Upper lobe of right lung (tissue), 1 donor: ENCODE data around the gene CHAF1A. TPM values are rescaled to one million over a fixed set of nuclear protein-coding genes. Genes with fewer than 3 reads are reported as not detected.

Source experiments
- ATAC-seq: fragments of 200-7000 bp; cut with Tn5 transposase; one replicate; pipeline ENCODE4 v1.9.1; 2020; ENCODE audit warnings: mild to moderate bottlenecking, moderate library complexity
- DNase-seq: peaks from one replicate; pipeline ENCODE4 v3.0.0-alpha.2; 2020
- H3K27ac ChIP-seq: fragments of 200-600 bp; one replicate; pipeline ENCODE4 v1.8.0; 2022
- H3K27me3 ChIP-seq: fragments of 200-600 bp; one replicate; pipeline ENCODE4 v1.8.0; 2022; ENCODE audit warnings: mild to moderate bottlenecking
- H3K36me3 ChIP-seq: fragments of 200-600 bp; one replicate; pipeline ENCODE4 v1.8.0; 2022
- H3K4me1 ChIP-seq: fragments of 200-600 bp; one replicate; pipeline ENCODE4 v1.8.0; 2022
- H3K4me3 ChIP-seq: fragments of 200-600 bp; one replicate; pipeline ENCODE4 v1.8.0; 2022; ENCODE audit warnings: mild to moderate bottlenecking
- H3K9me3 ChIP-seq: fragments of 200-600 bp; one replicate; pipeline ENCODE4 v1.8.0; 2022
- intact Hi-C: fragments of 100-400 bp; cut with DNase I; formaldehyde crosslinking; loops from one replicate; pipeline ENCODE4 v1.11.0; 2022
- total RNA-seq: library from RNA; stranded (reverse); fragmentation: NEBNext Ultra II Directional; extraction: Animal tissue kit (Norgen Biotek cat#: 25700); gene quantifications from one replicate; pipeline ENCODE4 v1.2.1, GENCODE V29; 2021
- TF ChIP-seq, protein P1 (sequence below): fragments of 200-600 bp; IDR thresholded peaks from one replicate; pipeline ENCODE4 v1.8.0; 2022; ENCODE audit warnings: antibody characterized with exemption
- donor health status: DM: no; HTN: yes; CAD: no; lungs with severe emphysema.

The CHAF1A gene
- total RNA-seq, 1 donor from 2014 or later, result 10.8 TPM

GRCh38 chr19:4385291-4386040 is 17.0 kb upstream of the CHAF1A start:
- intact Hi-C loops, result no loop called here
- H3K4me3 ChIP-seq, result no peak overlapping the region
- no peak overlapping the region for H3K27ac ChIP-seq
- TF ChIP-seq, protein P1, sequence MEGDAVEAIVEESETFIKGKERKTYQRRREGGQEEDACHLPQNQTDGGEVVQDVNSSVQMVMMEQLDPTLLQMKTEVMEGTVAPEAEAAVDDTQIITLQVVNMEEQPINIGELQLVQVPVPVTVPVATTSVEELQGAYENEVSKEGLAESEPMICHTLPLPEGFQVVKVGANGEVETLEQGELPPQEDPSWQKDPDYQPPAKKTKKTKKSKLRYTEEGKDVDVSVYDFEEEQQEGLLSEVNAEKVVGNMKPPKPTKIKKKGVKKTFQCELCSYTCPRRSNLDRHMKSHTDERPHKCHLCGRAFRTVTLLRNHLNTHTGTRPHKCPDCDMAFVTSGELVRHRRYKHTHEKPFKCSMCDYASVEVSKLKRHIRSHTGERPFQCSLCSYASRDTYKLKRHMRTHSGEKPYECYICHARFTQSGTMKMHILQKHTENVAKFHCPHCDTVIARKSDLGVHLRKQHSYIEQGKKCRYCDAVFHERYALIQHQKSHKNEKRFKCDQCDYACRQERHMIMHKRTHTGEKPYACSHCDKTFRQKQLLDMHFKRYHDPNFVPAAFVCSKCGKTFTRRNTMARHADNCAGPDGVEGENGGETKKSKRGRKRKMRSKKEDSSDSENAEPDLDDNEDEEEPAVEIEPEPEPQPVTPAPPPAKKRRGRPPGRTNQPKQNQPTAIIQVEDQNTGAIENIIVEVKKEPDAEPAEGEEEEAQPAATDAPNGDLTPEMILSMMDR, result no peak
- ATAC-seq (no peak), DNase-seq (no peak)
- H3K4me1 ChIP-seq, result peaks cover 31% of the 10 kb centered on the region
- peaks cover 20% of the 10 kb centered on the region for H3K36me3 ChIP-seq
- H3K9me3 ChIP-seq, result no peaks in the 10 kb centered on the region
- H3K27me3 ChIP-seq, result no peaks in the 10 kb centered on the region

GRCh38 chr19:4386041-4386782 is 16.2 kb upstream of the CHAF1A start:
- DNase-seq (no peak), ATAC-seq (no peak)
- no peak overlapping the region for H3K4me3 ChIP-seq
- no peaks in the 10 kb centered on the region for H3K9me3 ChIP-seq
- H3K36me3 ChIP-seq, result peaks cover 20% of the 10 kb centered on the region
- intact Hi-C loops, result no loop called here
- H3K4me1 ChIP-seq, result peaks cover 35% of the 10 kb centered on the region
- no peaks in the 10 kb centered on the region for H3K27me3 ChIP-seq
- TF ChIP-seq, protein P1, result no peak
- no peak overlapping the region for H3K27ac ChIP-seq

DNA sequence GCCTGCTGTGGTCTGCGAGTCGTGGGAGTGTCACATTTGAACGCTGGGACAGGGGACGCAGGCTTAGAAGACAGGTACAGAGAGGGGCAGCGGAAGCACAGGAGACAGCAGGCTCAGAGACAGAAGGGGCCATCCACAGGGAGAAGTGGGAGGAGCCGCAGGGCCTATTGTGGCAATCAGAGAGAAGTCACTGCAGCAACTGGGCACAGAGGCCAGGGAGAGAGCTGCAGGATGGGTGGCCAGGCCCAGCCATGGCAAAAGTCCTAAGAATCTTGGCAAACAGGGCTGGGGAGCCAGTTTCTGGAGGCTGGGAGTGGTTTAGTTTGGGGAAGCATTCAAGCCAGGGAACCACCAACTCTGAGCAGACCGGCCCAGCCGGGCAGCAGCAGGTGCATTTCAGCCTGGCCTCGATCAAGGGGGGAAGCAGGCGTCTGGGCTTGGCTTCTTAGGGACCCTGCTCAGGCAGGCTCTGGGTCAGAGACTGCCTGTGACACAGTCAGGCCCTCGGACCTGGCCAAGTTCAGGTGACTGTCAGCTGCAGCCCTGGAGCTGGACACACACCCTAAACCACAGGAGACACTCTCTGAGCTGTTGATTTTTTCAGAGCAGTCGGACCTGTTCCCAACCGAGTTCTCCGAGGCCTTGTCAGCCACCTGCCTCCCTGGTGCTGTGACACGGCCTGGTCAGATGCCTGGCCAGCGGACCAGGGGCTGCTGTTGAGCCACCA is 13.9 kb upstream of the CHAF1A start:
- peak; percentile 47 for ATAC-seq
- peak overlapping the region; percentile 80 for H3K27ac ChIP-seq
- TF ChIP-seq, protein P1, result no peak
- H3K4me3 ChIP-seq, result no peak overlapping the region
- H3K4me1 ChIP-seq, result peaks cover 52% of the 10 kb centered on the region
- H3K27me3 ChIP-seq, result no peaks in the 10 kb centered on the region
- DNase-seq, result no peak
- peaks cover 16% of the 10 kb centered on the region for H3K36me3 ChIP-seq
- intact Hi-C loops, result no loop called here
- H3K9me3 ChIP-seq, result no peaks in the 10 kb centered on the region

DNA sequence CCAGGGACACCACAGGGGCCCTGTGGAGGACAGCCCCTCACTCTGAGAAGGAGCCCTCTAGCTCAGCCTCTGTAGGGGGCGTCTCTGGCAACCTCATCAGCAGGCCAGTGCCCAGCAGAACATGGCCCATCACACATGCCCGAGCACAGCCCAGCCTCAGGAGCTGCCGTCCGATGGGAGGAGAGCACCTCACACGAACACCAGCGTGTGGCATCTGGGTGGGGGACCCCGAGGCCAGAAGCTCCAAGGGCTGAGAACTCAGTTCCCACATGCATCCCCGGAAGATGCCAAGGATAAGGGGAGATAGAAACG is 13.4 kb upstream of the CHAF1A start:
- TF ChIP-seq, protein P1, result no peak
- Histone ChIP-seq H3K9me3 (no peaks in the 10 kb centered on the region), H3K36me3 (peaks cover 11% of the 10 kb centered on the region), H3K4me3 (no peak overlapping the region), H3K4me1 (peaks cover 57% of the 10 kb centered on the region), H3K27me3 (no peaks in the 10 kb centered on the region), H3K27ac (peak overlapping the region; percentile 80)
- intact Hi-C loops, result no loop called here
- ATAC-seq, result no peak
- DNase-seq, result no peak

GRCh38 chr19:4389511-4390016 is 12.9 kb upstream of the CHAF1A start:
- DNase-seq, result no peak
- intact Hi-C loops, result no loop called here
- Histone ChIP-seq H3K36me3 (peaks cover 8% of the 10 kb centered on the region), H3K27me3 (no peaks in the 10 kb centered on the region), H3K4me3 (no peak overlapping the region), H3K27ac (peak overlapping the region; percentile 80), H3K9me3 (no peaks in the 10 kb centered on the region), H3K4me1 (peaks cover 62% of the 10 kb centered on the region)
- TF ChIP-seq, protein P1, result no peak
- ATAC-seq, result peak; percentile 3
